SK-N-SH (cell line): ENCODE results near the gene KRT6A. TPM values are rescaled to one million over a fixed set of nuclear protein-coding genes. Genes with fewer than 3 reads are reported as not detected.

ENCODE experiments used
- CTCF ChIA-PET: fragments of 300-600, 350-600 bp; formaldehyde crosslinking; extraction: SDS; loops from one replicate; lab custom pipeline; 2021; lab: Yijun Ruan, JAX
- POLR2A ChIA-PET: fragments of 350-600 bp; sonication (Branson Sonifier 250); formaldehyde crosslinking; extraction: SDS; loops from one replicate; lab custom pipeline; 2020; ENCODE audit warnings: antibody characterized with exemption, inconsistent platforms; lab: Yijun Ruan, JAX
- DNase-seq: peaks from one replicate; pipeline ENCODE4 v3.0.0; 2012
- H2AFZ ChIP-seq: fragments of 200-600 bp; sonication (generic); 2 replicates; pipeline ENCODE4 v1.8.1; 2016; ENCODE audit warnings: antibody characterized with exemption, mild to moderate bottlenecking, low read depth
- H3F3A ChIP-seq: fragments of 200-600 bp; sonication (generic); replicated peaks from 2 replicates; pipeline ENCODE3; 2016; ENCODE audit warnings: antibody characterized with exemption, mild to moderate bottlenecking; ENCODE audit not compliant: insufficient read depth
- H3K27ac ChIP-seq, 2 experiments: fragments of 200-500 bp in 1 of 2; fragments of 200-600 bp in 1 of 2; sonication (Bioruptor generic) in 1 of 2; sonication (generic), shearing (Covaris generic) in 1 of 2; 2 replicates each; pipeline versions ENCODE4 v1.5.1 to v1.6.1; 2014 to 2016; ENCODE audit warnings: low read depth in 2 of 2, inconsistent platforms in 1 of 2, low read length in 1 of 2, mild to moderate bottlenecking in 1 of 2, mixed read lengths in 1 of 2
- H3K27me3 ChIP-seq: fragments of 200-600 bp; sonication (generic), shearing (Covaris generic); 2 replicates; pipeline ENCODE4 v1.6.1; 2016; ENCODE audit warnings: mixed run types; ENCODE audit not compliant: insufficient read depth
- H3K36me3 ChIP-seq, 2 experiments: fragments of 200-500 bp in 1 of 2; fragments of 200-600 bp in 1 of 2; sonication (Bioruptor generic) in 1 of 2; sonication (generic) in 1 of 2; replicated peaks in 1 of 2; 2 replicates each; pipeline versions ENCODE3 to v1.5.1; 2014 to 2016; ENCODE audit warnings: low read length in 1 of 2, mild to moderate bottlenecking in 1 of 2; ENCODE audit not compliant: insufficient read depth in 2 of 2, control insufficient read depth in 1 of 2
- H3K4me1 ChIP-seq, 2 experiments: fragments of 200-500 bp in 1 of 2; fragments of 200-600 bp in 1 of 2; sonication (Bioruptor generic) in 1 of 2; sonication (generic), shearing (Covaris generic) in 1 of 2; 2 replicates each; pipeline versions ENCODE4 v1.5.1 to v1.6.1; 2014 to 2016; ENCODE audit warnings: low read depth in 1 of 2, low read length in 1 of 2, mixed run types in 1 of 2; ENCODE audit not compliant: insufficient read depth in 2 of 2, control insufficient read depth in 1 of 2
- H3K4me2 ChIP-seq: fragments of 200-600 bp; sonication (generic), shearing (Covaris generic); 2 replicates; pipeline ENCODE4 v1.6.1; 2017; ENCODE audit warnings: mixed run types
- H3K4me3 ChIP-seq, 2 experiments: fragments of 200-500 bp in 1 of 2; fragments of 200-600 bp in 1 of 2; sonication (Bioruptor generic) in 1 of 2; sonication (generic), shearing (Covaris generic) in 1 of 2; 2 replicates each; pipeline versions ENCODE4 v1.5.1 to v1.8.1; 2014 to 2016; ENCODE audit warnings: low read depth in 2 of 2, inconsistent platforms in 1 of 2, low read length in 1 of 2, mild to moderate bottlenecking in 1 of 2, mixed read lengths in 1 of 2, moderate library complexity in 1 of 2
- H3K79me2 ChIP-seq: fragments of 200-600 bp; sonication (generic); 2 replicates; pipeline ENCODE4 v1.8.1; 2017; ENCODE audit warnings: mild to moderate bottlenecking; ENCODE audit not compliant: insufficient read depth
- H3K9ac ChIP-seq: fragments of 200-600 bp; sonication (generic); 2 replicates; pipeline ENCODE4 v1.6.1; 2017; ENCODE audit warnings: mixed run types
- H3K9me2 ChIP-seq: fragments of 200-600 bp; sonication (generic); 2 replicates; pipeline ENCODE4 v1.6.1; 2017; ENCODE audit warnings: mixed run types
- H3K9me3 ChIP-seq: fragments of 200-600 bp; sonication (generic); 2 replicates; pipeline ENCODE4 v1.6.1; 2017; ENCODE audit warnings: mixed run types, mild to moderate bottlenecking, moderate library complexity
- H4K20me1 ChIP-seq: fragments of 200-600 bp; sonication (generic); 2 replicates; pipeline ENCODE4 v1.6.1; 2017; ENCODE audit warnings: mild to moderate bottlenecking, mixed run types; ENCODE audit not compliant: insufficient read depth
- CHD2 ChIP-seq: fragments of 150-350 bp; IDR thresholded peaks from 2 replicates; pipeline ENCODE4 v1.6.1; 2018; ENCODE audit warnings: low read length; ENCODE audit not compliant: partially characterized antibody
- FOSL2 ChIP-seq: IDR thresholded peaks from 2 replicates; pipeline ENCODE4 v1.4.0; 2012; ENCODE audit warnings: low read depth, mild to moderate bottlenecking, moderate library complexity, borderline replicate concordance
- FOXM1 ChIP-seq: IDR thresholded peaks from 2 replicates; pipeline ENCODE4 v1.4.0; 2012; ENCODE audit warnings: low read depth, mild to moderate bottlenecking
- JUND ChIP-seq: IDR thresholded peaks from 2 replicates; pipeline ENCODE4 v1.4.0; 2012
- NFIC ChIP-seq: IDR thresholded peaks from 2 replicates; pipeline ENCODE4 v1.4.0; 2012; ENCODE audit warnings: borderline replicate concordance
- RXRA ChIP-seq: IDR thresholded peaks from 2 replicates; pipeline ENCODE4 v1.4.0; 2012; ENCODE audit warnings: low read depth, mild to moderate bottlenecking, borderline replicate concordance
- SIN3A ChIP-seq: IDR thresholded peaks from 2 replicates; pipeline ENCODE4 v1.6.1; 2012; ENCODE audit warnings: low read depth, mild to moderate bottlenecking, low read length, moderate library complexity, borderline replicate concordance
- SMC3 ChIP-seq: IDR thresholded peaks from 2 replicates; pipeline ENCODE4 v1.6.1; 2012; ENCODE audit warnings: low read depth, low read length, improper control_type of control experiment
- TEAD4 ChIP-seq: IDR thresholded peaks from 2 replicates; pipeline ENCODE4 v1.4.0; 2012; ENCODE audit warnings: mild to moderate bottlenecking, borderline replicate concordance; ENCODE audit not compliant: insufficient read depth
- USF2 ChIP-seq: fragments of 150-350 bp; IDR thresholded peaks from 2 replicates; pipeline ENCODE4 v1.6.1; 2017; ENCODE audit warnings: antibody characterized with exemption, low read length, low read depth, borderline replicate concordance
- WGBS: methylation state at CpG from one replicate; pipeline ENCODE4 v1.1.6; 2017; ENCODE audit warnings: low lambda C conversion rate; 5-methylcytosine and 5-hydroxymethylcytosine counted together
- polyA plus RNA-seq, 3 experiments: library from polyadenylated mRNA; depleted of rRNA; stranded (reverse); fragments of >200 nt; gene quantifications; 2 replicates each; pipeline ENCODE4 v1.2.3, GENCODE V29; 2012
- TF ChIP-seq, protein P1 (sequence below): IDR thresholded peaks from 2 replicates; pipeline ENCODE4 v1.4.0; 2012; ENCODE audit warnings: low read depth
- TF ChIP-seq, protein P2 (sequence below): IDR thresholded peaks from 2 replicates; pipeline ENCODE4 v1.6.1; 2012; ENCODE audit warnings: mild to moderate bottlenecking, low read depth, low read length, moderate library complexity

The KRT6A gene
- polyA plus RNA-seq, 1 of the 3 experiments (the other 2 are of a cell fraction), result not detected

DNA sequence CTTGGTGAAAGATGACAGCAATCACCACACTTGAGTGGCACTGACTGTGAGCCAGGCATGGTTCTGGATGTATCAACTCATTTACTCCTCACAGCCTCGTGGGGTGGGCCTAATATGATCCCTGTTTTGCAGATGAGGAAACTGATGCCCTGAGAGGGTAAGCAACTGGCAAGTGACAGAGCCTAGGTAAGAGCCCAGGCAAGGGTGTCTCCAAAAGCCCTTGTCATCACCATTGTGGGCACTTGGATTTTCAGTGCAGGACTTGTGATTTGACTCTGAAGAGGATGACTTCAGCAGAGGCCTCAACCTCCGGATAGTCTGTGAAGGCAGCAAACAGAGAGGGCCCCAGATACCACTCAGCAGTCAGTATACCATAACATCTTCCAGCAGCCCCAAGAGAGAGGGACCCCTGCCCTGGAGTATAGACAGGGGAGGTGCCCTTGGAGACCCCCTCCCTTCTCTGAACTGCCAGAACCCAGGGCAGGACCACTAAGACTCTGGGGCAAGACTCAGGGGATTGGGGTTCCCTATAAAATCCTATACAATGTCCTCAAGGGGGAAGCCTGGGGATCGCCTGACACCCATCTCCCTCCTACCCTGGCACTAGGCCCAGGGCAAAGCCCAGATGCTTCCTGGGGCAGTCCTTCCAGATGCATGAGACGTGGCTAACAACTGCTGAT is 34.2 kb upstream of the KRT6A start (continued):
- TF ChIP-seq RXRA (no peak), SIN3A (no peak), FOXM1 (no peak), SMC3 (no peak)
- TF ChIP-seq, protein P1, sequence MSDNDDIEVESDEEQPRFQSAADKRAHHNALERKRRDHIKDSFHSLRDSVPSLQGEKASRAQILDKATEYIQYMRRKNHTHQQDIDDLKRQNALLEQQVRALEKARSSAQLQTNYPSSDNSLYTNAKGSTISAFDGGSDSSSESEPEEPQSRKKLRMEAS, result no peak

- Histone ChIP-seq H3K36me3 (no peaks in the 10 kb centered on the region), H3K9me2 (no peaks in the 10 kb centered on the region), H3K4me1 (no peaks in the 10 kb centered on the region), H3K27ac (no peak overlapping the region), H2AFZ (no peak overlapping the region), H3F3A (no peaks in the 10 kb centered on the region), H3K79me2 (no peaks in the 10 kb centered on the region), H3K4me2 (no peak overlapping the region), H3K9ac (no peak overlapping the region), H4K20me1 (no peaks in the 10 kb centered on the region), H3K4me3 (no peak overlapping the region), H3K27me3 (peaks cover 50% of the 10 kb centered on the region; the same call in 1 of the 2 replicates), H3K9me3 (no peaks in the 10 kb centered on the region)
- ChIA-PET POLR2A (no interaction called here), CTCF (no interaction called here)
- 37% methylated on average over 7 of the region's 8 CpGs for WGBS
- TF ChIP-seq NFIC (no peak), FOSL2 (no peak), CHD2 (no peak), USF2 (no peak), JUND (no peak), RXRA (no peak), TEAD4 (no peak), SIN3A (no peak)
- TF ChIP-seq, protein P2, sequence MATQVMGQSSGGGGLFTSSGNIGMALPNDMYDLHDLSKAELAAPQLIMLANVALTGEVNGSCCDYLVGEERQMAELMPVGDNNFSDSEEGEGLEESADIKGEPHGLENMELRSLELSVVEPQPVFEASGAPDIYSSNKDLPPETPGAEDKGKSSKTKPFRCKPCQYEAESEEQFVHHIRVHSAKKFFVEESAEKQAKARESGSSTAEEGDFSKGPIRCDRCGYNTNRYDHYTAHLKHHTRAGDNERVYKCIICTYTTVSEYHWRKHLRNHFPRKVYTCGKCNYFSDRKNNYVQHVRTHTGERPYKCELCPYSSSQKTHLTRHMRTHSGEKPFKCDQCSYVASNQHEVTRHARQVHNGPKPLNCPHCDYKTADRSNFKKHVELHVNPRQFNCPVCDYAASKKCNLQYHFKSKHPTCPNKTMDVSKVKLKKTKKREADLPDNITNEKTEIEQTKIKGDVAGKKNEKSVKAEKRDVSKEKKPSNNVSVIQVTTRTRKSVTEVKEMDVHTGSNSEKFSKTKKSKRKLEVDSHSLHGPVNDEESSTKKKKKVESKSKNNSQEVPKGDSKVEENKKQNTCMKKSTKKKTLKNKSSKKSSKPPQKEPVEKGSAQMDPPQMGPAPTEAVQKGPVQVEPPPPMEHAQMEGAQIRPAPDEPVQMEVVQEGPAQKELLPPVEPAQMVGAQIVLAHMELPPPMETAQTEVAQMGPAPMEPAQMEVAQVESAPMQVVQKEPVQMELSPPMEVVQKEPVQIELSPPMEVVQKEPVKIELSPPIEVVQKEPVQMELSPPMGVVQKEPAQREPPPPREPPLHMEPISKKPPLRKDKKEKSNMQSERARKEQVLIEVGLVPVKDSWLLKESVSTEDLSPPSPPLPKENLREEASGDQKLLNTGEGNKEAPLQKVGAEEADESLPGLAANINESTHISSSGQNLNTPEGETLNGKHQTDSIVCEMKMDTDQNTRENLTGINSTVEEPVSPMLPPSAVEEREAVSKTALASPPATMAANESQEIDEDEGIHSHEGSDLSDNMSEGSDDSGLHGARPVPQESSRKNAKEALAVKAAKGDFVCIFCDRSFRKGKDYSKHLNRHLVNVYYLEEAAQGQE, result no peak
- TF ChIP-seq, protein P1, result no peak
- no peak for DNase-seq
Measured at GRCh38 chr12:52526511-52526951, 33.5 kb upstream of the KRT6A start.
